ENCODE measurements around the gene LEMD2.
A peak's percentile ranks its signal among the peaks of the same experiment; 100 is the strongest.

The LEMD2 gene

GRCh38 chr6:33823806-33824205, 34.9 kb upstream of the LEMD2 start:
- H3K27me3 ChIP-seq (ENCODE audit: insufficient read depth, poor library complexity, severe bottlenecking) = no peaks in the 10 kb centered on the region
- H3K4me3 ChIP-seq (ENCODE audit: severe bottlenecking) = no peak overlapping the region
- no peak overlapping the region for H3K27ac ChIP-seq (ENCODE audit: poor library complexity, severe bottlenecking)
- ATAC-seq (ENCODE audit: low read depth) = no peak
- DNase-seq (ENCODE audit: low spot score) = peak; percentile 24
- H3K36me3 ChIP-seq (ENCODE audit: low read depth) = no peaks in the 10 kb centered on the region
- H3K9me3 ChIP-seq (ENCODE audit: severe bottlenecking) = no peaks in the 10 kb centered on the region
- H3K4me1 ChIP-seq (ENCODE audit: insufficient read depth, poor library complexity, severe bottlenecking) = no peaks in the 10 kb centered on the region
- TF ChIP-seq CTCF (IDR thresholded peaks at IDR 0.05; ENCODE audit: poor library complexity, severe bottlenecking) = no peak

GRCh38 chr6:33822575-33823395, 33.9 kb upstream of the LEMD2 start:
- TF ChIP-seq CTCF (IDR thresholded peaks at IDR 0.05; ENCODE audit: poor library complexity, severe bottlenecking) = no peak
- Histone ChIP-seq H3K36me3 (ENCODE audit: low read depth) (no peaks in the 10 kb centered on the region), H3K4me1 (ENCODE audit: insufficient read depth, poor library complexity, severe bottlenecking) (no peaks in the 10 kb centered on the region), H3K27ac (ENCODE audit: poor library complexity, severe bottlenecking) (no peak overlapping the region), H3K4me3 (ENCODE audit: severe bottlenecking) (no peak overlapping the region), H3K27me3 (ENCODE audit: insufficient read depth, poor library complexity, severe bottlenecking) (no peaks in the 10 kb centered on the region), H3K9me3 (ENCODE audit: severe bottlenecking) (no peaks in the 10 kb centered on the region)
- peak; percentile 9 for DNase-seq (ENCODE audit: low spot score)
- peak; percentile 61; the same call in 1 of the 3 replicates for ATAC-seq (ENCODE audit: low read depth)

GRCh38 chr6:33820784-33821520, 32.0 kb upstream of the LEMD2 start:
- Histone ChIP-seq H3K27ac (ENCODE audit: poor library complexity, severe bottlenecking) (no peak overlapping the region), H3K4me1 (ENCODE audit: insufficient read depth, poor library complexity, severe bottlenecking) (no peaks in the 10 kb centered on the region), H3K27me3 (ENCODE audit: insufficient read depth, poor library complexity, severe bottlenecking) (peaks cover 2% of the 10 kb centered on the region), H3K9me3 (ENCODE audit: severe bottlenecking) (no peaks in the 10 kb centered on the region), H3K4me3 (ENCODE audit: severe bottlenecking) (no peak overlapping the region), H3K36me3 (ENCODE audit: low read depth) (no peaks in the 10 kb centered on the region)
- no peak for ATAC-seq (ENCODE audit: low read depth)
- DNase-seq (ENCODE audit: low spot score) = no peak
- TF ChIP-seq CTCF (IDR thresholded peaks at IDR 0.05; ENCODE audit: poor library complexity, severe bottlenecking) = no peak

- TF ChIP-seq CTCF (IDR thresholded peaks at IDR 0.05; ENCODE audit: poor library complexity, severe bottlenecking) = no peak
- Histone ChIP-seq H3K27ac (ENCODE audit: poor library complexity, severe bottlenecking) (no peak overlapping the region), H3K9me3 (ENCODE audit: severe bottlenecking) (no peaks in the 10 kb centered on the region), H3K4me1 (ENCODE audit: insufficient read depth, poor library complexity, severe bottlenecking) (no peaks in the 10 kb centered on the region), H3K36me3 (ENCODE audit: low read depth) (no peaks in the 10 kb centered on the region), H3K27me3 (ENCODE audit: insufficient read depth, poor library complexity, severe bottlenecking) (peaks cover 2% of the 10 kb centered on the region), H3K4me3 (ENCODE audit: severe bottlenecking) (no peak overlapping the region)
- no peak for DNase-seq (ENCODE audit: low spot score)
- ATAC-seq (ENCODE audit: low read depth) = no peak
These were observed 31.3 kb upstream of the LEMD2 start for GRCh38 chr6:33820243-33820642.
